ENCODE data around the gene C1QTNF8.

The C1QTNF8 gene

GRCh38 chr16:1096169-1097082 is at the start of gene C1QTNF8:
Gene C1QTNF8, minus strand, starts transcription at chr16:1096244. Its CDS starts 1,322 bp downstream, at chr16:1094922.
- Histone ChIP-seq H3K9ac (ENCODE audit: low read length in 2 of 2) (no peak within 1 kb of the TSS), H3K9me3 (ENCODE audit: control insufficient read depth in 2 of 2, low read length in 2 of 2) (no peaks in the 10 kb centered on the region), H3K4me1 (ENCODE audit: control insufficient read depth, insufficient read depth, low read length) (peaks cover 4% of the 10 kb centered on the region), H3K27ac (ENCODE audit: low read length) (no peak within 1 kb of the TSS), H3K27me3 (ENCODE audit: control insufficient read depth in 1 of 2, insufficient read depth in 2 of 2, low read length in 2 of 2) (peaks cover 13 to 26% of the 10 kb centered on the region in 2 donors), H3K36me3 (ENCODE audit: control insufficient read depth in 2 of 2, insufficient read depth in 2 of 2, low read length in 2 of 2) (no peaks in the 10 kb centered on the region), H3K4me3 (ENCODE audit: low read length in 2 of 2) (no peak within 1 kb of the TSS)

- no peaks in the 10 kb centered on the region for H3K36me3 ChIP-seq (ENCODE audit: control insufficient read depth in 2 of 2, insufficient read depth in 2 of 2, low read length in 2 of 2)
- H3K27me3 ChIP-seq (ENCODE audit: control insufficient read depth in 1 of 2, insufficient read depth in 2 of 2, low read length in 2 of 2), result peaks cover 0 to 3% of the 10 kb centered on the region in 2 donors
Observed at GRCh38 chr16:1145383-1146100, 49.5 kb upstream of the C1QTNF8 start.

GRCh38 chr16:1144476-1145382 is 48.7 kb upstream of the C1QTNF8 start:
- Histone ChIP-seq H3K27me3 (ENCODE audit: control insufficient read depth in 1 of 2, insufficient read depth in 2 of 2, low read length in 2 of 2) (peaks cover 0 to 3% of the 10 kb centered on the region in 2 donors), H3K9ac (ENCODE audit: low read length in 2 of 2) (no peak overlapping the region)

More at GRCh38 chr16:1145383-1146100, 49.5 kb upstream of the C1QTNF8 start:
- Histone ChIP-seq H3K27ac (ENCODE audit: low read length) (no peak overlapping the region), H3K9me3 (ENCODE audit: control insufficient read depth in 2 of 2, low read length in 2 of 2) (no peaks in the 10 kb centered on the region), H3K4me3 (ENCODE audit: low read length in 2 of 2) (no peak overlapping the region), H3K9ac (ENCODE audit: low read length in 2 of 2) (no peak overlapping the region), H3K4me1 (ENCODE audit: control insufficient read depth, insufficient read depth, low read length) (peaks cover 9% of the 10 kb centered on the region)

GRCh38 chr16:1143761-1144450 is 47.9 kb upstream of the C1QTNF8 start:
- H3K27me3 ChIP-seq (ENCODE audit: control insufficient read depth in 1 of 2, insufficient read depth in 2 of 2, low read length in 2 of 2), result peaks cover 0 to 3% of the 10 kb centered on the region in 2 donors
- H3K9ac ChIP-seq (ENCODE audit: low read length in 2 of 2), result no peak overlapping the region
- H3K4me1 ChIP-seq (ENCODE audit: control insufficient read depth, insufficient read depth, low read length), result no peaks in the 10 kb centered on the region
- no peak overlapping the region for H3K4me3 ChIP-seq (ENCODE audit: low read length in 2 of 2)
- H3K27ac ChIP-seq (ENCODE audit: low read length), result no peak overlapping the region
- no peaks in the 10 kb centered on the region for H3K36me3 ChIP-seq (ENCODE audit: control insufficient read depth in 2 of 2, insufficient read depth in 2 of 2, low read length in 2 of 2)
- H3K9me3 ChIP-seq (ENCODE audit: control insufficient read depth in 2 of 2, low read length in 2 of 2), result no peaks in the 10 kb centered on the region

More at GRCh38 chr16:1144476-1145382, 48.7 kb upstream of the C1QTNF8 start:
- no peaks in the 10 kb centered on the region for H3K36me3 ChIP-seq (ENCODE audit: control insufficient read depth in 2 of 2, insufficient read depth in 2 of 2, low read length in 2 of 2)
- no peaks in the 10 kb centered on the region for H3K9me3 ChIP-seq (ENCODE audit: control insufficient read depth in 2 of 2, low read length in 2 of 2)
- no peak overlapping the region for H3K4me3 ChIP-seq (ENCODE audit: low read length in 2 of 2)
- H3K27ac ChIP-seq (ENCODE audit: low read length), result no peak overlapping the region
- H3K4me1 ChIP-seq (ENCODE audit: control insufficient read depth, insufficient read depth, low read length), result peaks cover 1% of the 10 kb centered on the region

- H3K9me3 ChIP-seq (ENCODE audit: control insufficient read depth in 2 of 2, low read length in 2 of 2), result no peaks in the 10 kb centered on the region
- H3K36me3 ChIP-seq (ENCODE audit: control insufficient read depth in 2 of 2, insufficient read depth in 2 of 2, low read length in 2 of 2), result no peaks in the 10 kb centered on the region
- H3K27me3 ChIP-seq (ENCODE audit: control insufficient read depth in 1 of 2, insufficient read depth in 2 of 2, low read length in 2 of 2), result peaks cover 0 to 3% of the 10 kb centered on the region in 2 donors
- no peak overlapping the region for H3K9ac ChIP-seq (ENCODE audit: low read length in 2 of 2)
- H3K27ac ChIP-seq (ENCODE audit: low read length), result no peak overlapping the region
- H3K4me1 ChIP-seq (ENCODE audit: control insufficient read depth, insufficient read depth, low read length), result no peaks in the 10 kb centered on the region
- no peak overlapping the region for H3K4me3 ChIP-seq (ENCODE audit: low read length in 2 of 2)
Observed at GRCh38 chr16:1142911-1143310, 46.9 kb upstream of the C1QTNF8 start.

- H3K4me1 ChIP-seq (ENCODE audit: control insufficient read depth, insufficient read depth, low read length), result no peaks in the 10 kb centered on the region
- no peaks in the 10 kb centered on the region for H3K36me3 ChIP-seq (ENCODE audit: control insufficient read depth in 2 of 2, insufficient read depth in 2 of 2, low read length in 2 of 2)
- no peaks in the 10 kb centered on the region for H3K9me3 ChIP-seq (ENCODE audit: control insufficient read depth in 2 of 2, low read length in 2 of 2)
- no peak overlapping the region for H3K4me3 ChIP-seq (ENCODE audit: low read length in 2 of 2)
- no peak overlapping the region for H3K9ac ChIP-seq (ENCODE audit: low read length in 2 of 2)
- peaks cover 0 to 3% of the 10 kb centered on the region in 2 donors for H3K27me3 ChIP-seq (ENCODE audit: control insufficient read depth in 1 of 2, insufficient read depth in 2 of 2, low read length in 2 of 2)
- H3K27ac ChIP-seq (ENCODE audit: low read length), result no peak overlapping the region
Observed at GRCh38 chr16:1141716-1142115, 45.7 kb upstream of the C1QTNF8 start.

- Histone ChIP-seq H3K9me3 (ENCODE audit: control insufficient read depth in 2 of 2, low read length in 2 of 2) (no peaks in the 10 kb centered on the region), H3K27me3 (ENCODE audit: control insufficient read depth in 1 of 2, insufficient read depth in 2 of 2, low read length in 2 of 2) (peaks cover 0 to 3% of the 10 kb centered on the region in 2 donors), H3K4me3 (ENCODE audit: low read length in 2 of 2) (no peak overlapping the region), H3K4me1 (ENCODE audit: control insufficient read depth, insufficient read depth, low read length) (no peaks in the 10 kb centered on the region), H3K27ac (ENCODE audit: low read length) (no peak overlapping the region), H3K36me3 (ENCODE audit: control insufficient read depth in 2 of 2, insufficient read depth in 2 of 2, low read length in 2 of 2) (no peaks in the 10 kb centered on the region), H3K9ac (ENCODE audit: low read length in 2 of 2) (no peak overlapping the region)
Observed at GRCh38 chr16:1141191-1141590, 45.1 kb upstream of the C1QTNF8 start.

GRCh38 chr16:1140582-1141162 is 44.6 kb upstream of the C1QTNF8 start:
- Histone ChIP-seq H3K36me3 (ENCODE audit: control insufficient read depth in 2 of 2, insufficient read depth in 2 of 2, low read length in 2 of 2) (no peaks in the 10 kb centered on the region), H3K4me3 (ENCODE audit: low read length in 2 of 2) (no peak overlapping the region), H3K27ac (ENCODE audit: low read length) (no peak overlapping the region), H3K9me3 (ENCODE audit: control insufficient read depth in 2 of 2, low read length in 2 of 2) (no peaks in the 10 kb centered on the region), H3K27me3 (ENCODE audit: control insufficient read depth in 1 of 2, insufficient read depth in 2 of 2, low read length in 2 of 2) (peaks cover 0 to 3% of the 10 kb centered on the region in 2 donors), H3K9ac (ENCODE audit: low read length in 2 of 2) (no peak overlapping the region), H3K4me1 (ENCODE audit: control insufficient read depth, insufficient read depth, low read length) (no peaks in the 10 kb centered on the region)

GRCh38 chr16:1137604-1138003 is 41.6 kb upstream of the C1QTNF8 start:
- no peaks in the 10 kb centered on the region for H3K36me3 ChIP-seq (ENCODE audit: control insufficient read depth in 2 of 2, insufficient read depth in 2 of 2, low read length in 2 of 2)
- H3K4me1 ChIP-seq (ENCODE audit: control insufficient read depth, insufficient read depth, low read length), result no peaks in the 10 kb centered on the region
- H3K27me3 ChIP-seq (ENCODE audit: control insufficient read depth in 1 of 2, insufficient read depth in 2 of 2, low read length in 2 of 2), result peaks cover 0 to 3% of the 10 kb centered on the region in 2 donors
- no peak overlapping the region for H3K4me3 ChIP-seq (ENCODE audit: low read length in 2 of 2)
- no peak overlapping the region for H3K9ac ChIP-seq (ENCODE audit: low read length in 2 of 2)
- H3K27ac ChIP-seq (ENCODE audit: low read length), result no peak overlapping the region
- H3K9me3 ChIP-seq (ENCODE audit: control insufficient read depth in 2 of 2, low read length in 2 of 2), result no peaks in the 10 kb centered on the region

All from stomach smooth muscle (tissue), 2 donors.